H9 (cell line): ENCODE results near the gene PEPD. TPM values are rescaled to one million over a fixed set of nuclear protein-coding genes. Genes with fewer than 3 reads are reported as not detected.
A peak's percentile ranks its signal among the peaks of the same experiment; 100 is the strongest.

Experiments
- DNase-seq: peaks from one replicate; pipeline ENCODE4 v3.0.0-alpha.2; 2017
- H2AFZ ChIP-seq: one replicate; pipeline ENCODE4 v1.6.1; 2013; ENCODE audit warnings: mild to moderate bottlenecking, low read length, control low read depth, moderate library complexity
- H2AK5ac ChIP-seq: 2 replicates; pipeline ENCODE4 v1.6.1; 2013; ENCODE audit warnings: low read length, control low read depth, mixed read lengths; ENCODE audit not compliant: insufficient read length
- H2BK120ac ChIP-seq: one replicate; pipeline ENCODE4 v1.6.1; 2013; ENCODE audit warnings: low read depth, mild to moderate bottlenecking, low read length, control low read depth, inconsistent platforms; ENCODE audit not compliant: poor library complexity, severe bottlenecking
- H2BK12ac ChIP-seq: 2 replicates; pipeline ENCODE4 v1.6.1; 2013; ENCODE audit warnings: low read length, control low read depth, mixed read lengths, low read depth; ENCODE audit not compliant: insufficient read length
- H2BK15ac ChIP-seq: 2 replicates; pipeline ENCODE4 v1.6.1; 2013; ENCODE audit warnings: low read depth, low read length, control low read depth
- H2BK20ac ChIP-seq: one replicate; pipeline ENCODE4 v1.6.1; 2013; ENCODE audit warnings: low read depth, mild to moderate bottlenecking, low read length, control low read depth, inconsistent platforms; ENCODE audit not compliant: poor library complexity, severe bottlenecking
- H2BK5ac ChIP-seq: 2 replicates; pipeline ENCODE4 v1.6.1; 2013; ENCODE audit warnings: low read length, control low read depth, mixed read lengths; ENCODE audit not compliant: insufficient read length
- H3K14ac ChIP-seq: 2 replicates; pipeline ENCODE4 v1.6.1; 2013; ENCODE audit warnings: low read length, control low read depth; ENCODE audit not compliant: insufficient read depth
- H3K18ac ChIP-seq: 2 replicates; pipeline ENCODE4 v1.6.1; 2013; ENCODE audit warnings: low read depth, mild to moderate bottlenecking, mixed read lengths, low read length, control low read depth; ENCODE audit not compliant: insufficient read length
- H3K23ac ChIP-seq: 2 replicates; pipeline ENCODE4 v1.6.1; 2013; ENCODE audit warnings: low read length, control low read depth, mixed read lengths, low read depth; ENCODE audit not compliant: insufficient read length
- H3K23me2 ChIP-seq: 2 replicates; pipeline ENCODE4 v1.6.1; 2013; ENCODE audit warnings: low read depth, mild to moderate bottlenecking, mixed read lengths, low read length, control low read depth; ENCODE audit not compliant: insufficient read length, poor library complexity, severe bottlenecking
- H3K27ac ChIP-seq: 2 replicates; pipeline ENCODE4 v1.5.1; 2013; ENCODE audit warnings: low read length, control low read depth, mixed read lengths, low read depth; ENCODE audit not compliant: insufficient read length
- H3K27me3 ChIP-seq: 2 replicates; pipeline ENCODE4 v1.6.1; 2013; ENCODE audit warnings: low read length, control low read depth, inconsistent platforms; ENCODE audit not compliant: insufficient read depth
- H3K4ac ChIP-seq: 2 replicates; pipeline ENCODE4 v1.6.1; 2013; ENCODE audit warnings: low read depth, mild to moderate bottlenecking, control low read depth, inconsistent platforms, low read length, moderate library complexity
- H3K4me1 ChIP-seq: 2 replicates; pipeline ENCODE4 v1.6.1; 2013; ENCODE audit warnings: low read length, control low read depth, inconsistent platforms; ENCODE audit not compliant: insufficient read depth
- H3K4me2 ChIP-seq: 2 replicates; pipeline ENCODE4 v1.6.1; 2013; ENCODE audit warnings: low read length, control low read depth, mixed read lengths; ENCODE audit not compliant: insufficient read length, insufficient read depth
- H3K56ac ChIP-seq: 2 replicates; pipeline ENCODE4 v1.6.1; 2013; ENCODE audit warnings: low read depth, mild to moderate bottlenecking, mixed read lengths, low read length, control low read depth; ENCODE audit not compliant: insufficient read length
- H3K79me1 ChIP-seq: 2 replicates; pipeline ENCODE4 v1.6.1; 2013; ENCODE audit warnings: low read depth, mild to moderate bottlenecking, moderate library complexity, low read length, control low read depth, inconsistent platforms; ENCODE audit not compliant: insufficient read depth, poor library complexity, severe bottlenecking
- H3K79me2 ChIP-seq: 2 replicates; pipeline ENCODE4 v1.6.1; 2013; ENCODE audit warnings: low read length, control low read depth, inconsistent platforms; ENCODE audit not compliant: insufficient read depth
- H3K9ac ChIP-seq: 2 replicates; pipeline ENCODE4 v1.6.1; 2013; ENCODE audit warnings: low read length, control low read depth, mixed read lengths; ENCODE audit not compliant: insufficient read length; ENCODE audit errors: extremely low read depth
- H3K9me3 ChIP-seq: one replicate; pipeline ENCODE4 v1.6.1; 2013; ENCODE audit warnings: low read depth, low read length, inconsistent platforms; ENCODE audit not compliant: control insufficient read depth
- H3T11ph ChIP-seq: one replicate; pipeline ENCODE4 v1.6.1; 2013; ENCODE audit warnings: mild to moderate bottlenecking, low read length, control low read depth, inconsistent platforms
- H4K20me1 ChIP-seq: one replicate; pipeline ENCODE4 v1.6.1; 2013; ENCODE audit not compliant: control insufficient read depth, insufficient read length, insufficient read depth
- H4K5ac ChIP-seq: 2 replicates; pipeline ENCODE4 v1.6.1; 2013; ENCODE audit warnings: low read depth, mild to moderate bottlenecking, mixed read lengths, low read length, control low read depth; ENCODE audit not compliant: insufficient read length
- H4K8ac ChIP-seq: replicated peaks from 2 replicates; pipeline ENCODE4 v1.6.1; 2013; ENCODE audit warnings: low read length, control low read depth, mixed read lengths, low read depth; ENCODE audit not compliant: insufficient read length
- H4K91ac ChIP-seq: 2 replicates; pipeline ENCODE4 v1.6.1; 2013; ENCODE audit warnings: low read depth, mild to moderate bottlenecking, moderate library complexity, mixed read lengths, low read length, control low read depth; ENCODE audit not compliant: insufficient read length
- H3K27ac Mint-ChIP-seq, 3 experiments: 2 replicates in 2 of 3; 3 replicates in 1 of 3; pipeline ENCODE4 v1.8.0; 2020 to 2021; ENCODE audit warnings: mixed read lengths in 3 of 3, mild to moderate bottlenecking in 1 of 3, moderate library complexity in 1 of 3
- H3K27me3 Mint-ChIP-seq: 2 replicates; pipeline ENCODE4 v1.8.0; 2021; ENCODE audit warnings: low read depth, mild to moderate bottlenecking, moderate library complexity, mixed read lengths
- H3K36me3 Mint-ChIP-seq, 3 experiments: 2 replicates in 2 of 3; 3 replicates in 1 of 3; pipeline ENCODE4 v1.8.0; 2020 to 2021; ENCODE audit warnings: low read depth in 3 of 3, mixed read lengths in 3 of 3; ENCODE audit not compliant: insufficient read depth in 1 of 3
- H3K4me1 Mint-ChIP-seq, 2 experiments: 2 replicates each; pipeline ENCODE4 v1.8.0; 2020; ENCODE audit warnings: mixed read lengths in 2 of 2
- H3K4me3 Mint-ChIP-seq, 2 experiments: 2 replicates in 1 of 2; 3 replicates in 1 of 2; pipeline ENCODE4 v1.8.0; 2020 to 2021; ENCODE audit warnings: mild to moderate bottlenecking in 2 of 2, mixed read lengths in 2 of 2, moderate library complexity in 1 of 2
- H3K9me3 Mint-ChIP-seq, 2 experiments: 2 replicates in 1 of 2; 3 replicates in 1 of 2; pipeline ENCODE4 v1.8.0; 2020; ENCODE audit warnings: mild to moderate bottlenecking in 2 of 2, mixed read lengths in 2 of 2, moderate library complexity in 1 of 2
- WGBS: extraction: QIAGEN DNeasy Blood & Tissue Kit; methylation state at CpG from one replicate; pipeline ENCODE4 v1.1.7; 2013; ENCODE audit warnings: missing lambda C conversion rate, low lambda C conversion rate, mixed read lengths; ENCODE audit not compliant: insufficient read length; ENCODE audit errors: extremely low coverage; 5-methylcytosine and 5-hydroxymethylcytosine counted together
- total RNA-seq: library from RNA; stranded (reverse); gene quantifications from 2 replicates; pipeline ENCODE4 v1.2.1, GENCODE V29; 2021
- TF ChIP-seq, protein P1 (sequence below): fragments of 200-600 bp; sonication (generic); conservative IDR thresholded peaks from 3 replicates; pipeline ENCODE4 v1.8.0; 2021; ENCODE audit warnings: antibody characterized with exemption, mild to moderate bottlenecking

PEPD gene
- total RNA-seq, 1 experiment from 2014 or later, result 52.8 TPM

- H4K5ac ChIP-seq, result no peak overlapping the region
- no peak overlapping the region for H4K91ac ChIP-seq
- H2BK5ac ChIP-seq, result no peak overlapping the region
- H4K20me1 ChIP-seq, result no peaks in the 10 kb centered on the region
- no peak overlapping the region for H3K56ac ChIP-seq
- H2BK20ac ChIP-seq, result no peak overlapping the region
- H3K9me3 ChIP-seq, result no peaks in the 10 kb centered on the region
- no peak overlapping the region; the same call in 1 of the 2 replicates for H3K14ac ChIP-seq
- no peak overlapping the region for H4K8ac ChIP-seq
- no peak overlapping the region for H3K4ac ChIP-seq
- H3K36me3 Mint-ChIP-seq, result peaks cover 0 to 10% (median 6%) of the 10 kb centered on the region in 3 experiments; a peak in 4 of 7 replicates
- no peaks in the 10 kb centered on the region for H3K27me3 Mint-ChIP-seq
- H3K23ac ChIP-seq, result no peak overlapping the region
- no peak overlapping the region for H2BK12ac ChIP-seq
- no peak overlapping the region for H2BK120ac ChIP-seq
- H3K4me1 ChIP-seq, result no peaks in the 10 kb centered on the region
- no peak overlapping the region for H3K9ac ChIP-seq
- no peak overlapping the region for H3K4me2 ChIP-seq
- no peak overlapping the region for H3T11ph ChIP-seq
- no peak overlapping the region for H2BK15ac ChIP-seq
- no peaks in the 10 kb centered on the region for H3K79me1 ChIP-seq
- no peak overlapping the region for H3K4me3 Mint-ChIP-seq
- no peak for DNase-seq
- TF ChIP-seq, protein P1, sequence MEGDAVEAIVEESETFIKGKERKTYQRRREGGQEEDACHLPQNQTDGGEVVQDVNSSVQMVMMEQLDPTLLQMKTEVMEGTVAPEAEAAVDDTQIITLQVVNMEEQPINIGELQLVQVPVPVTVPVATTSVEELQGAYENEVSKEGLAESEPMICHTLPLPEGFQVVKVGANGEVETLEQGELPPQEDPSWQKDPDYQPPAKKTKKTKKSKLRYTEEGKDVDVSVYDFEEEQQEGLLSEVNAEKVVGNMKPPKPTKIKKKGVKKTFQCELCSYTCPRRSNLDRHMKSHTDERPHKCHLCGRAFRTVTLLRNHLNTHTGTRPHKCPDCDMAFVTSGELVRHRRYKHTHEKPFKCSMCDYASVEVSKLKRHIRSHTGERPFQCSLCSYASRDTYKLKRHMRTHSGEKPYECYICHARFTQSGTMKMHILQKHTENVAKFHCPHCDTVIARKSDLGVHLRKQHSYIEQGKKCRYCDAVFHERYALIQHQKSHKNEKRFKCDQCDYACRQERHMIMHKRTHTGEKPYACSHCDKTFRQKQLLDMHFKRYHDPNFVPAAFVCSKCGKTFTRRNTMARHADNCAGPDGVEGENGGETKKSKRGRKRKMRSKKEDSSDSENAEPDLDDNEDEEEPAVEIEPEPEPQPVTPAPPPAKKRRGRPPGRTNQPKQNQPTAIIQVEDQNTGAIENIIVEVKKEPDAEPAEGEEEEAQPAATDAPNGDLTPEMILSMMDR, result no peak
- peak overlapping the region in 1 of 3 experiments; percentile 49; a peak in 1 of 7 replicates for H3K27ac Mint-ChIP-seq
- WGBS, result no CpG with 5 or more reads among the region's 10 CpGs
- H3K9me3 Mint-ChIP-seq, result no peaks in the 10 kb centered on the region
- H3K4me1 Mint-ChIP-seq, result peaks cover 0 to 2% of the 10 kb centered on the region in 2 experiments; a peak in 2 of 4 replicates
- H3K27ac ChIP-seq, result no peak overlapping the region
- H3K23me2 ChIP-seq, result no peaks in the 10 kb centered on the region
- no peak overlapping the region for H2AFZ ChIP-seq
- no peak overlapping the region for H2AK5ac ChIP-seq
- no peaks in the 10 kb centered on the region for H3K27me3 ChIP-seq
- H3K18ac ChIP-seq, result no peak overlapping the region
- no peaks in the 10 kb centered on the region for H3K79me2 ChIP-seq
These were observed 23.1 kb downstream of the PEPD start for GRCh38 chr19:33498391-33499000.
